Thyroid gland (tissue), 4 donors: Measurements from ENCODE around the gene PSG1.

Experiments
- CTCF ChIP-seq, 6 experiments: fragments of 200-600 bp in 3 of 6; fragments of 450-650 bp in 3 of 6; sonication (generic) in 3 of 6; IDR thresholded peaks; one replicate each; pipeline ENCODE4 v1.5.1; 2016 to 2019; ENCODE audit warnings: antibody characterized with exemption in 6 of 6, mild to moderate bottlenecking in 2 of 6, inconsistent platforms in 1 of 6, moderate library complexity in 1 of 6
- POLR2A ChIP-seq, 2 donors: fragments of 450-650 bp; IDR thresholded peaks; one replicate each; pipeline ENCODE4 v1.6.1; 2017; ENCODE audit warnings: antibody characterized with exemption in 2 of 2, mild to moderate bottlenecking in 2 of 2, moderate library complexity in 1 of 2

- TF ChIP-seq CTCF (IDR thresholded peaks at IDR 0.05), result no peak
- TF ChIP-seq POLR2A (IDR thresholded peaks at IDR 0.05), result no peak
Observed at GRCh38 chr19:42850981-42851717, 28.4 kb downstream of the PSG1 start.
